GM23338 (cell line): ENCODE data around the gene UBA1. TPM values are rescaled to one million over a fixed set of nuclear protein-coding genes. Genes with fewer than 3 reads are reported as not detected.
A peak's percentile ranks its signal among the peaks of the same experiment; 100 is the strongest.

Source experiments
- ATAC-seq: fragments of 200-7000 bp; cut with Tn5 transposase; 3 replicates; pipeline ENCODE4 v1.9.1; 2020
- DNase-seq: peaks from one replicate; pipeline ENCODE4 v3.0.0-alpha.2; 2015; ENCODE audit warnings: low spot score
- H2AFZ ChIP-seq: fragments of 200-600 bp; sonication (generic); 2 replicates; pipeline ENCODE4 v1.8.0; 2016; ENCODE audit warnings: antibody characterized with exemption, mild to moderate bottlenecking, moderate library complexity
- H3F3A ChIP-seq: fragments of 200-600 bp; sonication (generic); replicated peaks from 2 replicates; pipeline ENCODE4 v1.8.0; 2017; ENCODE audit warnings: antibody characterized with exemption, mixed run types, low read depth
- H3K27ac ChIP-seq: fragments of 200-600 bp; sonication (generic); 2 replicates; pipeline ENCODE4 v1.6.1; 2016; ENCODE audit warnings: low read depth
- H3K27me3 ChIP-seq: fragments of 200-600 bp; sonication (generic); 2 replicates; pipeline ENCODE4 v1.8.0; 2016; ENCODE audit warnings: mild to moderate bottlenecking, mixed run types, moderate library complexity; ENCODE audit not compliant: insufficient read depth
- H3K36me3 ChIP-seq: fragments of 200-600 bp; sonication (generic); 2 replicates; pipeline ENCODE4 v1.8.0; 2016; ENCODE audit warnings: mild to moderate bottlenecking; ENCODE audit not compliant: insufficient read depth
- H3K4me1 ChIP-seq: fragments of 200-600 bp; sonication (generic); 2 replicates; pipeline ENCODE4 v1.8.0; 2016; ENCODE audit warnings: mild to moderate bottlenecking, moderate library complexity; ENCODE audit not compliant: insufficient read depth
- H3K4me2 ChIP-seq: fragments of 200-600 bp; sonication (generic); 2 replicates; pipeline ENCODE4 v1.7.1; 2017; ENCODE audit warnings: mixed run types
- H3K4me3 ChIP-seq: fragments of 200-600 bp; sonication (generic); 2 replicates; pipeline ENCODE4 v1.6.1; 2016; ENCODE audit warnings: mixed run types
- H3K79me2 ChIP-seq: fragments of 200-600 bp; sonication (generic); replicated peaks from 2 replicates; pipeline ENCODE4 v1.8.0; 2017; ENCODE audit warnings: mild to moderate bottlenecking; ENCODE audit not compliant: insufficient read depth
- H3K9me2 ChIP-seq: fragments of 200-600 bp; sonication (generic); 2 replicates; pipeline ENCODE4 v1.8.0; 2017; ENCODE audit not compliant: insufficient read depth
- H4K20me1 ChIP-seq: fragments of 200-600 bp; sonication (generic); replicated peaks from 2 replicates; pipeline ENCODE4 v1.8.0; 2017; ENCODE audit warnings: mild to moderate bottlenecking; ENCODE audit not compliant: insufficient read depth
- H3K27ac Mint-ChIP-seq: 2 replicates; pipeline ENCODE4 v1.8.0; 2020; ENCODE audit warnings: inconsistent platforms, mild to moderate bottlenecking, moderate library complexity, mixed read lengths
- H3K27me3 Mint-ChIP-seq: 3 replicates; pipeline ENCODE4 v1.8.0; 2022; ENCODE audit warnings: low read depth, mild to moderate bottlenecking, moderate library complexity, mixed read lengths, inconsistent platforms; ENCODE audit not compliant: insufficient read depth, poor library complexity
- H3K36me3 Mint-ChIP-seq: 3 replicates; pipeline ENCODE4 v1.8.0; 2021; ENCODE audit warnings: low read depth, mild to moderate bottlenecking, inconsistent platforms, moderate library complexity, mixed read lengths
- H3K4me1 Mint-ChIP-seq: 3 replicates; pipeline ENCODE4 v1.8.0; 2020; ENCODE audit warnings: mild to moderate bottlenecking, inconsistent platforms, mixed read lengths
- H3K4me3 Mint-ChIP-seq: 3 replicates; pipeline ENCODE4 v1.8.0; 2021; ENCODE audit warnings: moderate library complexity, mild to moderate bottlenecking, inconsistent platforms, mixed read lengths
- H3K9me3 Mint-ChIP-seq: 3 replicates; pipeline ENCODE4 v1.8.0; 2020; ENCODE audit warnings: moderate library complexity, mild to moderate bottlenecking, inconsistent platforms, mixed read lengths
- CREB1 ChIP-seq: fragments of 250-450 bp; sonication (Bioruptor Pico); IDR thresholded peaks from 2 replicates; pipeline ENCODE4 v1.5.0; 2020; ENCODE audit warnings: low read depth, mild to moderate bottlenecking, moderate library complexity
- EZH2 ChIP-seq: fragments of 200-600 bp; sonication (generic); IDR thresholded peaks from one replicate; pipeline ENCODE4 v1.8.0; 2017; ENCODE audit warnings: antibody characterized with exemption, mild to moderate bottlenecking, low read depth; ENCODE audit not compliant: unreplicated experiment
- EZH2phosphoT487 ChIP-seq: fragments of 200-600 bp; sonication (generic); IDR thresholded peaks from one replicate; pipeline ENCODE4 v1.8.1; 2018; ENCODE audit warnings: antibody characterized with exemption; ENCODE audit not compliant: unreplicated experiment
- JUNB ChIP-seq: IDR thresholded peaks from one replicate; pipeline ENCODE4 v1.6.1; 2016; ENCODE audit warnings: antibody characterized with exemption; ENCODE audit not compliant: unreplicated experiment
- NANOG ChIP-seq: IDR thresholded peaks from 2 replicates; pipeline ENCODE4 v1.6.1; 2016; ENCODE audit warnings: antibody characterized with exemption, borderline replicate concordance
- POLR2AphosphoS5 ChIP-seq: IDR thresholded peaks from 2 replicates; pipeline ENCODE4 v1.6.1; 2016; ENCODE audit warnings: antibody characterized with exemption, low read depth
- STAT1 ChIP-seq: IDR thresholded peaks from one replicate; pipeline ENCODE4 v1.6.1; 2016; ENCODE audit warnings: antibody characterized with exemption; ENCODE audit not compliant: unreplicated experiment
- ZNF114 ChIP-seq: fragments of 250-450 bp; sonication (Bioruptor Pico); IDR thresholded peaks from 2 replicates; pipeline ENCODE4 v1.5.0; 2020; ENCODE audit warnings: mild to moderate bottlenecking, moderate library complexity
- ZNF331 ChIP-seq: fragments of 250-450 bp; sonication (Bioruptor Pico); IDR thresholded peaks from 2 replicates; pipeline ENCODE4 v1.5.0; 2020; ENCODE audit warnings: low read depth, mild to moderate bottlenecking, moderate library complexity
- polyA plus RNA-seq: library from polyadenylated mRNA; unstranded; fragments of >200 nt; fragmentation: Nextera tagmentation; extraction: Ambion mirVana; gene quantifications from 2 replicates; pipeline ENCODE4 v1.2.1, GENCODE V29; 2016
- total RNA-seq: library from RNA; depleted of rRNA; stranded (reverse); fragments of >200 nt; shearing (Covaris generic); gene quantifications from 2 replicates; pipeline ENCODE4 v1.2.3, GENCODE V29; 2014
- TF ChIP-seq, protein P1 (sequence below): IDR thresholded peaks from one replicate; pipeline ENCODE4 v1.6.1; 2018; ENCODE audit warnings: antibody characterized with exemption; ENCODE audit not compliant: unreplicated experiment
- TF ChIP-seq, protein P2 (sequence below): IDR thresholded peaks from 2 replicates; pipeline ENCODE4 v1.6.1; 2016; ENCODE audit warnings: antibody characterized with exemption
- TF ChIP-seq, protein P3 (sequence below): fragments of 250-450 bp; sonication (Bioruptor Pico); IDR thresholded peaks from 2 replicates; pipeline ENCODE4 v1.5.0; 2020; ENCODE audit warnings: mild to moderate bottlenecking, moderate library complexity
- TF ChIP-seq, protein P4 (sequence below), 2 experiments: fragments of 200-600 bp in 1 of 2; sonication (generic) in 1 of 2; conservative IDR thresholded peaks; 2 replicates each; pipeline versions ENCODE4 v1.5.1 to v1.6.1; 2016 to 2017; ENCODE audit warnings: antibody characterized with exemption in 2 of 2, low read depth in 2 of 2, mild to moderate bottlenecking in 2 of 2, moderate library complexity in 1 of 2

The UBA1 gene
- total and polyA plus RNA-seq, 2 experiments from 2014 or later: 104 to 377 TPM

DNA sequence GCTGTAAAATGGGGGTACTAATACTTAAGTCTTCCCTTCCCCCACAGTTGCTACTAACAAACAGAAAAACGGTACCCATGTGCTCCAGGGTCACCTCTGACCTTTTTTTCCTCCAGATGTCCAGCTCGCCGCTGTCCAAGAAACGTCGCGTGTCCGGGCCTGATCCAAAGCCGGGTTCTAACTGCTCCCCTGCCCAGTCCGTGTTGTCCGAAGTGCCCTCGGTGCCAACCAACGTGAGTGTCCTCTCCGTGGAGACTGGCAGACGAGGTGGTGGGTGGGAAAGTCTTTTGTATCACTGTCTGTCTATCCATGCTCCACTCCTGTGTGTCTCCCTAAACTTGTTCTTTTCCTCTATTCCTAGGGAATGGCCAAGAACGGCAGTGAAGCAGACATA, 5.1 kb downstream of the UBA1 start:
- no peak overlapping the region for H2AFZ ChIP-seq
- DNase-seq (no peak), ATAC-seq (no peak)
- peaks cover 44% of the 10 kb centered on the region for H3K79me2 ChIP-seq
- H3K27me3 Mint-ChIP-seq: peaks cover 23% of the 10 kb centered on the region
- peak overlapping the region; percentile 74; the same call in 1 of the 2 replicates for H3K27ac Mint-ChIP-seq
- H3K4me3 Mint-ChIP-seq: peak overlapping the region; percentile 30; the same call in 1 of the 3 replicates
- H3K36me3 Mint-ChIP-seq: peaks cover 91% of the 10 kb centered on the region
- peaks cover 22% of the 10 kb centered on the region for H3K4me1 ChIP-seq
- H3K27me3 ChIP-seq: no peaks in the 10 kb centered on the region
- peaks cover 41% of the 10 kb centered on the region for H3K4me1 Mint-ChIP-seq
- H3K4me2 ChIP-seq: no peak overlapping the region
- TF ChIP-seq, protein P1, sequence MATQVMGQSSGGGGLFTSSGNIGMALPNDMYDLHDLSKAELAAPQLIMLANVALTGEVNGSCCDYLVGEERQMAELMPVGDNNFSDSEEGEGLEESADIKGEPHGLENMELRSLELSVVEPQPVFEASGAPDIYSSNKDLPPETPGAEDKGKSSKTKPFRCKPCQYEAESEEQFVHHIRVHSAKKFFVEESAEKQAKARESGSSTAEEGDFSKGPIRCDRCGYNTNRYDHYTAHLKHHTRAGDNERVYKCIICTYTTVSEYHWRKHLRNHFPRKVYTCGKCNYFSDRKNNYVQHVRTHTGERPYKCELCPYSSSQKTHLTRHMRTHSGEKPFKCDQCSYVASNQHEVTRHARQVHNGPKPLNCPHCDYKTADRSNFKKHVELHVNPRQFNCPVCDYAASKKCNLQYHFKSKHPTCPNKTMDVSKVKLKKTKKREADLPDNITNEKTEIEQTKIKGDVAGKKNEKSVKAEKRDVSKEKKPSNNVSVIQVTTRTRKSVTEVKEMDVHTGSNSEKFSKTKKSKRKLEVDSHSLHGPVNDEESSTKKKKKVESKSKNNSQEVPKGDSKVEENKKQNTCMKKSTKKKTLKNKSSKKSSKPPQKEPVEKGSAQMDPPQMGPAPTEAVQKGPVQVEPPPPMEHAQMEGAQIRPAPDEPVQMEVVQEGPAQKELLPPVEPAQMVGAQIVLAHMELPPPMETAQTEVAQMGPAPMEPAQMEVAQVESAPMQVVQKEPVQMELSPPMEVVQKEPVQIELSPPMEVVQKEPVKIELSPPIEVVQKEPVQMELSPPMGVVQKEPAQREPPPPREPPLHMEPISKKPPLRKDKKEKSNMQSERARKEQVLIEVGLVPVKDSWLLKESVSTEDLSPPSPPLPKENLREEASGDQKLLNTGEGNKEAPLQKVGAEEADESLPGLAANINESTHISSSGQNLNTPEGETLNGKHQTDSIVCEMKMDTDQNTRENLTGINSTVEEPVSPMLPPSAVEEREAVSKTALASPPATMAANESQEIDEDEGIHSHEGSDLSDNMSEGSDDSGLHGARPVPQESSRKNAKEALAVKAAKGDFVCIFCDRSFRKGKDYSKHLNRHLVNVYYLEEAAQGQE: no peak
- no peak for TF ChIP-seq STAT1
- no peak for TF ChIP-seq ZNF114
- TF ChIP-seq, protein P2, sequence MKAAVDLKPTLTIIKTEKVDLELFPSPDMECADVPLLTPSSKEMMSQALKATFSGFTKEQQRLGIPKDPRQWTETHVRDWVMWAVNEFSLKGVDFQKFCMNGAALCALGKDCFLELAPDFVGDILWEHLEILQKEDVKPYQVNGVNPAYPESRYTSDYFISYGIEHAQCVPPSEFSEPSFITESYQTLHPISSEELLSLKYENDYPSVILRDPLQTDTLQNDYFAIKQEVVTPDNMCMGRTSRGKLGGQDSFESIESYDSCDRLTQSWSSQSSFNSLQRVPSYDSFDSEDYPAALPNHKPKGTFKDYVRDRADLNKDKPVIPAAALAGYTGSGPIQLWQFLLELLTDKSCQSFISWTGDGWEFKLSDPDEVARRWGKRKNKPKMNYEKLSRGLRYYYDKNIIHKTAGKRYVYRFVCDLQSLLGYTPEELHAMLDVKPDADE: no peak
- TF ChIP-seq ZNF331 (CRISPR knock-in tag): no peak
- TF ChIP-seq POLR2AphosphoS5: no peak
- TF ChIP-seq NANOG: no peak
- TF ChIP-seq, protein P3, sequence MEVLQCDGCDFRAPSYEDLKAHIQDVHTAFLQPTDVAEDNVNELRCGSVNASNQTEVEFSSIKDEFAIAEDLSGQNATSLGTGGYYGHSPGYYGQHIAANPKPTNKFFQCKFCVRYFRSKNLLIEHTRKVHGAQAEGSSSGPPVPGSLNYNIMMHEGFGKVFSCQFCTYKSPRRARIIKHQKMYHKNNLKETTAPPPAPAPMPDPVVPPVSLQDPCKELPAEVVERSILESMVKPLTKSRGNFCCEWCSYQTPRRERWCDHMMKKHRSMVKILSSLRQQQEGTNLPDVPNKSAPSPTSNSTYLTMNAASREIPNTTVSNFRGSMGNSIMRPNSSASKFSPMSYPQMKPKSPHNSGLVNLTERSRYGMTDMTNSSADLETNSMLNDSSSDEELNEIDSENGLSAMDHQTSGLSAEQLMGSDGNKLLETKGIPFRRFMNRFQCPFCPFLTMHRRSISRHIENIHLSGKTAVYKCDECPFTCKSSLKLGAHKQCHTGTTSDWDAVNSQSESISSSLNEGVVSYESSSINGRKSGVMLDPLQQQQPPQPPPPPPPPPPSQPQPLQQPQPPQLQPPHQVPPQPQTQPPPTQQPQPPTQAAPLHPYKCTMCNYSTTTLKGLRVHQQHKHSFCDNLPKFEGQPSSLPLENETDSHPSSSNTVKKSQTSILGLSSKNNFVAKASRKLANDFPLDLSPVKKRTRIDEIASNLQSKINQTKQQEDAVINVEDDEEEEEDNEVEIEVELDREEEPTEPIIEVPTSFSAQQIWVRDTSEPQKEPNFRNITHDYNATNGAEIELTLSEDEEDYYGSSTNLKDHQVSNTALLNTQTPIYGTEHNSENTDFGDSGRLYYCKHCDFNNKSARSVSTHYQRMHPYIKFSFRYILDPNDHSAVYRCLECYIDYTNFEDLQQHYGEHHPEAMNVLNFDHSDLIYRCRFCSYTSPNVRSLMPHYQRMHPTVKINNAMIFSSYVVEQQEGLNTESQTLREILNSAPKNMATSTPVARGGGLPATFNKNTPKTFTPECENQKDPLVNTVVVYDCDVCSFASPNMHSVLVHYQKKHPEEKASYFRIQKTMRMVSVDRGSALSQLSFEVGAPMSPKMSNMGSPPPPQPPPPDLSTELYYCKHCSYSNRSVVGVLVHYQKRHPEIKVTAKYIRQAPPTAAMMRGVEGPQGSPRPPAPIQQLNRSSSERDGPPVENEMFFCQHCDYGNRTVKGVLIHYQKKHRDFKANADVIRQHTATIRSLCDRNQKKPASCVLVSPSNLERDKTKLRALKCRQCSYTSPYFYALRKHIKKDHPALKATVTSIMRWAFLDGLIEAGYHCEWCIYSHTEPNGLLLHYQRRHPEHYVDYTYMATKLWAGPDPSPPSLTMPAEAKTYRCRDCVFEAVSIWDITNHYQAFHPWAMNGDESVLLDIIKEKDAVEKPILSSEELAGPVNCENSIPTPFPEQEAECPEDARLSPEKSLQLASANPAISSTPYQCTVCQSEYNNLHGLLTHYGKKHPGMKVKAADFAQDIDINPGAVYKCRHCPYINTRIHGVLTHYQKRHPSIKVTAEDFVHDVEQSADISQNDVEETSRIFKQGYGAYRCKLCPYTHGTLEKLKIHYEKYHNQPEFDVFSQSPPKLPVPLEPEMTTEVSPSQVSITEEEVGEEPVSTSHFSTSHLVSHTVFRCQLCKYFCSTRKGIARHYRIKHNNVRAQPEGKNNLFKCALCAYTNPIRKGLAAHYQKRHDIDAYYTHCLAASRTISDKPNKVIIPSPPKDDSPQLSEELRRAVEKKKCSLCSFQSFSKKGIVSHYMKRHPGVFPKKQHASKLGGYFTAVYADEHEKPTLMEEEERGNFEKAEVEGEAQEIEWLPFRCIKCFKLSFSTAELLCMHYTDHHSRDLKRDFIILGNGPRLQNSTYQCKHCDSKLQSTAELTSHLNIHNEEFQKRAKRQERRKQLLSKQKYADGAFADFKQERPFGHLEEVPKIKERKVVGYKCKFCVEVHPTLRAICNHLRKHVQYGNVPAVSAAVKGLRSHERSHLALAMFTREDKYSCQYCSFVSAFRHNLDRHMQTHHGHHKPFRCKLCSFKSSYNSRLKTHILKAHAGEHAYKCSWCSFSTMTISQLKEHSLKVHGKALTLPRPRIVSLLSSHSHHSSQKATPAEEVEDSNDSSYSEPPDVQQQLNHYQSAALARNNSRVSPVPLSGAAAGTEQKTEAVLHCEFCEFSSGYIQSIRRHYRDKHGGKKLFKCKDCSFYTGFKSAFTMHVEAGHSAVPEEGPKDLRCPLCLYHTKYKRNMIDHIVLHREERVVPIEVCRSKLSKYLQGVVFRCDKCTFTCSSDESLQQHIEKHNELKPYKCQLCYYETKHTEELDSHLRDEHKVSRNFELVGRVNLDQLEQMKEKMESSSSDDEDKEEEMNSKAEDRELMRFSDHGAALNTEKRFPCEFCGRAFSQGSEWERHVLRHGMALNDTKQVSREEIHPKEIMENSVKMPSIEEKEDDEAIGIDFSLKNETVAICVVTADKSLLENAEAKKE (CRISPR knock-in tag): no peak
- no peak for TF ChIP-seq JUNB
- no peak for TF ChIP-seq EZH2phosphoT487
- no peak for TF ChIP-seq EZH2
- TF ChIP-seq CREB1: no peak
- TF ChIP-seq, protein P4, sequence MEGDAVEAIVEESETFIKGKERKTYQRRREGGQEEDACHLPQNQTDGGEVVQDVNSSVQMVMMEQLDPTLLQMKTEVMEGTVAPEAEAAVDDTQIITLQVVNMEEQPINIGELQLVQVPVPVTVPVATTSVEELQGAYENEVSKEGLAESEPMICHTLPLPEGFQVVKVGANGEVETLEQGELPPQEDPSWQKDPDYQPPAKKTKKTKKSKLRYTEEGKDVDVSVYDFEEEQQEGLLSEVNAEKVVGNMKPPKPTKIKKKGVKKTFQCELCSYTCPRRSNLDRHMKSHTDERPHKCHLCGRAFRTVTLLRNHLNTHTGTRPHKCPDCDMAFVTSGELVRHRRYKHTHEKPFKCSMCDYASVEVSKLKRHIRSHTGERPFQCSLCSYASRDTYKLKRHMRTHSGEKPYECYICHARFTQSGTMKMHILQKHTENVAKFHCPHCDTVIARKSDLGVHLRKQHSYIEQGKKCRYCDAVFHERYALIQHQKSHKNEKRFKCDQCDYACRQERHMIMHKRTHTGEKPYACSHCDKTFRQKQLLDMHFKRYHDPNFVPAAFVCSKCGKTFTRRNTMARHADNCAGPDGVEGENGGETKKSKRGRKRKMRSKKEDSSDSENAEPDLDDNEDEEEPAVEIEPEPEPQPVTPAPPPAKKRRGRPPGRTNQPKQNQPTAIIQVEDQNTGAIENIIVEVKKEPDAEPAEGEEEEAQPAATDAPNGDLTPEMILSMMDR (conservative IDR thresholded peaks at IDR 0.05; ENCODE audit: low read depth in 2 of 2): no peak
- H3K27ac ChIP-seq: peak overlapping the region; percentile 59; the same call in 1 of the 2 replicates
- H3K9me3 Mint-ChIP-seq: no peaks in the 10 kb centered on the region
- H3K9me2 ChIP-seq: no peaks in the 10 kb centered on the region
- H3K36me3 ChIP-seq: peaks cover 19% of the 10 kb centered on the region
- H3F3A ChIP-seq: no peaks in the 10 kb centered on the region
- no peak overlapping the region for H3K4me3 ChIP-seq
- peaks cover 8% of the 10 kb centered on the region for H4K20me1 ChIP-seq
